ENCODE data around the gene PKD2L1.
"Not testable (repeated sequence)": the region's sequence is repeated elsewhere in the genome, so short reads cannot be mapped to it uniquely, and the experiment has no call there.

Gene PKD2L1

GRCh38 chr10:100333661-100334440 is 3.8 kb upstream of the PKD2L1 start:
- no peak for DNase-seq (ENCODE audit: low read depth)

GRCh38 chr10:100333106-100333505 is 3.1 kb upstream of the PKD2L1 start:
- DNase-seq (ENCODE audit: low read depth), result no peak

- no peak for DNase-seq (ENCODE audit: low read depth)
Measured at GRCh38 chr10:100328198-100328597, 1.8 kb downstream of the PKD2L1 start.

- no peak for DNase-seq (ENCODE audit: low read depth)
Measured at GRCh38 chr10:100327718-100328009, 2.4 kb downstream of the PKD2L1 start.

GRCh38 chr10:100327007-100327717 is 2.9 kb downstream of the PKD2L1 start:
- DNase-seq (ENCODE audit: low read depth), result no peak

GRCh38 chr10:100325158-100325557 is 4.9 kb downstream of the PKD2L1 start:
- no peak for DNase-seq (ENCODE audit: low read depth)

- DNase-seq (ENCODE audit: low read depth), result no peak
Measured at GRCh38 chr10:100319707-100320402, 10.2 kb downstream of the PKD2L1 start.

GRCh38 chr10:100318207-100318606 is 11.8 kb downstream of the PKD2L1 start:
- no peak for DNase-seq (ENCODE audit: low read depth)

GRCh38 chr10:100315615-100316014 is 14.4 kb downstream of the PKD2L1 start:
- DNase-seq (ENCODE audit: low read depth), result no peak

GRCh38 chr10:100311298-100311697 is 18.7 kb downstream of the PKD2L1 start:
- no peak for DNase-seq (ENCODE audit: low read depth)

- DNase-seq (ENCODE audit: low read depth), result no peak
Measured at GRCh38 chr10:100307684-100308083, 22.3 kb downstream of the PKD2L1 start.

- DNase-seq (ENCODE audit: low read depth), result no peak
Measured at GRCh38 chr10:100306861-100307260, 23.2 kb downstream of the PKD2L1 start.

- DNase-seq (ENCODE audit: low read depth), result no peak
Measured at GRCh38 chr10:100304414-100304813, 25.6 kb downstream of the PKD2L1 start.

GRCh38 chr10:100303724-100304319 is 26.2 kb downstream of the PKD2L1 start:
- DNase-seq (ENCODE audit: low read depth), result no peak

GRCh38 chr10:100301123-100301522 is 28.9 kb downstream of the PKD2L1 start:
- DNase-seq (ENCODE audit: low read depth), result not testable (repeated sequence)

- DNase-seq (ENCODE audit: low read depth), result no peak
Measured at GRCh38 chr10:100297242-100297641, 32.8 kb downstream of the PKD2L1 start.

- no peak for DNase-seq (ENCODE audit: low read depth)
Measured at GRCh38 chr10:100293066-100293465, 37.0 kb downstream of the PKD2L1 start.

GRCh38 chr10:100292300-100292699 is 37.7 kb downstream of the PKD2L1 start:
- not testable (repeated sequence) for DNase-seq (ENCODE audit: low read depth)

GRCh38 chr10:100291356-100291755 is 38.7 kb downstream of the PKD2L1 start:
- DNase-seq (ENCODE audit: low read depth), result no peak

- no peak for DNase-seq (ENCODE audit: low read depth)
Measured at GRCh38 chr10:100289641-100290040, 40.4 kb downstream of the PKD2L1 start.

- no peak for DNase-seq (ENCODE audit: low read depth)
Measured at GRCh38 chr10:100288196-100288595, 41.8 kb downstream of the PKD2L1 start.

- DNase-seq (ENCODE audit: low read depth), result no peak
Measured at GRCh38 chr10:100287756-100288155, 42.3 kb downstream of the PKD2L1 start.
